ENCODE data around the gene ADGRL3.

DNA sequence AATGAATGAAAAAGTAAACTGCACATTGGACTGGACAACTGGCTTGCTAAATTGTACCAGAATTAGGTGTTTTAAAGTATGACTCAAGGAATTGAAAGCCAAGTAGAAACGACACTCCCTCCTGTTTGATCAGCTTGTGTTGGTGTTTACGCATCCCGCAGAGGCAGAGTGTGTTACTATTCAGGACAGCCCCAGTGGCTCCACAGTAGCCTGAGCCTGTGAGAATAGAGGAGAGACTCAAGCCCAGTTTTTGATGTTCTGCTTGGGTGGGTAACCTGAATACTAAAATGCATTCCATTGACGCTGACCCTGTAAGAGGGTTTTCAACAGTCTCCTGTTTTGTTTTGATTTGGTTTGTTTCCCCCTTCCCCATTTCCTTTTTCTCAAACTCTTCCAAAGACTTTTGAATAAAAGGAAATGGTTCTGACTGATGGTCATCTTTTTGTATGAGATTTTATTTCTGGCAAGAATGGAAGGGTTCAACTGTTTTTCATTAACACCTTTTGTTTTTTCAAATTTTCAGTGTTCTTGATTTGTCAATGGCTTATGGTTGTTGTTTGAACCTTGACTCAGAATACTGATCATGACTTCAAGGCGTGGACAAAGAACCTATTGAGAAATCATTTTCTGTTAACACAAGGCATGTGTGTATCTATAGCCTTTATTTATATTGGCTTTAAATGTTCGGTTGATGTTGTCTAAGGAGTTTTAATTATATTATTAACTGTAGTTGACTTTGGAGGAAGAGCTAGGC is 10.2 kb downstream of the ADGRL3 start:
- no peak for TF ChIP-seq JUND (IDR thresholded peaks at IDR 0.05)
- TF ChIP-seq, protein P1, sequence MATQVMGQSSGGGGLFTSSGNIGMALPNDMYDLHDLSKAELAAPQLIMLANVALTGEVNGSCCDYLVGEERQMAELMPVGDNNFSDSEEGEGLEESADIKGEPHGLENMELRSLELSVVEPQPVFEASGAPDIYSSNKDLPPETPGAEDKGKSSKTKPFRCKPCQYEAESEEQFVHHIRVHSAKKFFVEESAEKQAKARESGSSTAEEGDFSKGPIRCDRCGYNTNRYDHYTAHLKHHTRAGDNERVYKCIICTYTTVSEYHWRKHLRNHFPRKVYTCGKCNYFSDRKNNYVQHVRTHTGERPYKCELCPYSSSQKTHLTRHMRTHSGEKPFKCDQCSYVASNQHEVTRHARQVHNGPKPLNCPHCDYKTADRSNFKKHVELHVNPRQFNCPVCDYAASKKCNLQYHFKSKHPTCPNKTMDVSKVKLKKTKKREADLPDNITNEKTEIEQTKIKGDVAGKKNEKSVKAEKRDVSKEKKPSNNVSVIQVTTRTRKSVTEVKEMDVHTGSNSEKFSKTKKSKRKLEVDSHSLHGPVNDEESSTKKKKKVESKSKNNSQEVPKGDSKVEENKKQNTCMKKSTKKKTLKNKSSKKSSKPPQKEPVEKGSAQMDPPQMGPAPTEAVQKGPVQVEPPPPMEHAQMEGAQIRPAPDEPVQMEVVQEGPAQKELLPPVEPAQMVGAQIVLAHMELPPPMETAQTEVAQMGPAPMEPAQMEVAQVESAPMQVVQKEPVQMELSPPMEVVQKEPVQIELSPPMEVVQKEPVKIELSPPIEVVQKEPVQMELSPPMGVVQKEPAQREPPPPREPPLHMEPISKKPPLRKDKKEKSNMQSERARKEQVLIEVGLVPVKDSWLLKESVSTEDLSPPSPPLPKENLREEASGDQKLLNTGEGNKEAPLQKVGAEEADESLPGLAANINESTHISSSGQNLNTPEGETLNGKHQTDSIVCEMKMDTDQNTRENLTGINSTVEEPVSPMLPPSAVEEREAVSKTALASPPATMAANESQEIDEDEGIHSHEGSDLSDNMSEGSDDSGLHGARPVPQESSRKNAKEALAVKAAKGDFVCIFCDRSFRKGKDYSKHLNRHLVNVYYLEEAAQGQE (IDR thresholded peaks at IDR 0.05): no peak
- TF ChIP-seq CTCF (IDR thresholded peaks at IDR 0.05; ENCODE audit: low read depth, low read length, missing input control): no peak

Data from liver (tissue), 3 donors.